Activated T-cell treated with anti-CD3 and anti-CD28 coated beads, Interleukin-2, amount 50 U/mL, for 4 hours (primary cell): ENCODE data around the gene ATP2B3. TPM values are rescaled to one million over a fixed set of nuclear protein-coding genes. Genes with fewer than 3 reads are reported as not detected.

Source experiments
- ATAC-seq, 2 donors: fragments of 200-7000 bp; cut with Tn5 transposase; one replicate each; pipeline ENCODE4 v1.10.0; 2021
- DNase-seq: peaks from one replicate; pipeline ENCODE4 v3.0.0-alpha.2; 2020
- H3K27me3 Mint-ChIP-seq: one replicate; pipeline ENCODE4 v1.8.0; 2021; ENCODE audit warnings: low read depth, mixed read lengths
- H3K36me3 Mint-ChIP-seq: one replicate; pipeline ENCODE4 v1.8.0; 2022; ENCODE audit warnings: mixed read lengths; ENCODE audit not compliant: insufficient read depth
- H3K4me1 Mint-ChIP-seq: one replicate; pipeline ENCODE4 v1.8.0; 2021; ENCODE audit warnings: low read depth, mixed read lengths
- H3K4me3 Mint-ChIP-seq: one replicate; pipeline ENCODE4 v1.8.0; 2021; ENCODE audit warnings: mild to moderate bottlenecking, moderate library complexity, mixed read lengths
- H3K9me3 Mint-ChIP-seq: one replicate; pipeline ENCODE4 v1.8.0; 2021; ENCODE audit warnings: mixed read lengths
- total RNA-seq, 3 donors: library from RNA; stranded (reverse); gene quantifications; one replicate each; pipeline ENCODE4 v1.2.1, GENCODE V29; 2021

Gene ATP2B3
- total RNA-seq, 3 donors from 2014 or later, result 0.05 TPM; not detected in 2

DNA sequence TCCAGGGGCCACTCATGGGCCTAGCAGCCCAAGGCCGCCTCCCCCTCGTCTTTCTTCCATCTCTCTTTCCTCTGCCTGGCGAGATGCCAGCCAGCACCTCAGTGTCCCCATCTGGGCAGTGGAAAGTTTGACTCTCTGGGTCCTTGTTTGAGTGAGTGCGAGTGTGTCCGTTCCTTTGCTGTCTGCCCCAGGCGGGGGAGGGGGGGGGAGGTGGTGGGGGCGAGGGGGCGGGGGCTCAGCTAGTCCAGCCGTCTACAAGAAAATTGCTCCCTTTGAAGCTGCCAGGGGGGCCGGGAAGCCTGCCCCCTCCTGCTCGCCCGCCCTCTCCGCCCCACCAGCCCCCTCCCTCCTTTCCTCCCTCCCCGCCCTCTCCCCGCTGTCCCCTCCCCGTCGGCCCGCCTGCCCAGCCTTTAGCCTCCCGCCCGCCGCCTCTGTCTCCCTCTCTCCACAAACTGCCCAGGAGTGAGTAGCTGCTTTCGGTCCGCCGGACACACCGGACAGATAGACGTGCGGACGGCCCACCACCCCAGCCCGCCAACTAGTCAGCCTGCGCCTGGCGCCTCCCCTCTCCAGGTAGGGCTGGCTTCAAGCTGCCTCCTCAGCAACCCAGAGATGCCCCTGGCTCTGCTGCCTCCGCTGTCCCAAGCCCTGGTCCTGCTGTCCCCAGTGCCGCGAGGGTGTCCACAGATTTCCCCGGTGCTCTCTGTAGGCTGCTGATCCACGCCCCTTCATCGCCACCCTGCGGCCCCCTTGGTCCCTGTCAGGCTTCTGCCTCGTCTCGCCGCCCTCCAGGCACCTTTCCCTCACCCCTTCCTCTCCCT lies 22.7 kb upstream of the ATP2B3 start, which contains the start of gene BGN:
Gene BGN, plus strand, starts transcription at position 440 of the 821 bp plus-strand sequence. CDS start 9,652 bp downstream, outside the sequence.
- Mint-ChIP-seq H3K4me3 (no peak within 1 kb of the TSS), H3K36me3 (no peaks in the 10 kb centered on the region), H3K4me1 (peaks cover 2% of the 10 kb centered on the region), H3K27me3 (peaks cover 3% of the 10 kb centered on the region), H3K9me3 (no peaks in the 10 kb centered on the region)
- DNase-seq (no peak), ATAC-seq (peak; percentile 30 to 42)

DNA sequence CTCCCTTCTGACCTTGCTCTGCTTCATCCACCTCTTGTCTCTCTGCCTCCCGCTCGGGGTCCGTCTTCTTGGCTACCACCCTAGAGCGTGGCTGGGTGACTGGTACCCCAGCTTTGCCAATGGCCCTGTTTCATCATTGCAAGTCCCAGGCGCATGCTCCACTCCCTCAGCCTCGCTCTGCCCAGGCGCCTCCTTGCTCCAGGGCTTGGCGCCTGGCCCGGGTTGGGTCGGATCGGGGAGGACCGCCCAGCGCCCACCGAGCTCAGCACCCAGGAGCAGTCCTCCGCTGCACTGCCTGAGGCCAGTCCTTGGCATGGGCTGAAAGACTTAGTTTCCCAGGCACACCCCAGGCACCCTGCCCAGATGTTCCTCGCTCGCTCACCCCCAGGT lies 22.1 kb upstream of the ATP2B3 start:
- H3K27me3 Mint-ChIP-seq, result peaks cover 3% of the 10 kb centered on the region
- H3K4me1 Mint-ChIP-seq, result peaks cover 2% of the 10 kb centered on the region
- ATAC-seq (no peak), DNase-seq (no peak)
- H3K4me3 Mint-ChIP-seq, result no peak overlapping the region
- H3K36me3 Mint-ChIP-seq, result no peaks in the 10 kb centered on the region
- H3K9me3 Mint-ChIP-seq, result no peaks in the 10 kb centered on the region

DNA sequence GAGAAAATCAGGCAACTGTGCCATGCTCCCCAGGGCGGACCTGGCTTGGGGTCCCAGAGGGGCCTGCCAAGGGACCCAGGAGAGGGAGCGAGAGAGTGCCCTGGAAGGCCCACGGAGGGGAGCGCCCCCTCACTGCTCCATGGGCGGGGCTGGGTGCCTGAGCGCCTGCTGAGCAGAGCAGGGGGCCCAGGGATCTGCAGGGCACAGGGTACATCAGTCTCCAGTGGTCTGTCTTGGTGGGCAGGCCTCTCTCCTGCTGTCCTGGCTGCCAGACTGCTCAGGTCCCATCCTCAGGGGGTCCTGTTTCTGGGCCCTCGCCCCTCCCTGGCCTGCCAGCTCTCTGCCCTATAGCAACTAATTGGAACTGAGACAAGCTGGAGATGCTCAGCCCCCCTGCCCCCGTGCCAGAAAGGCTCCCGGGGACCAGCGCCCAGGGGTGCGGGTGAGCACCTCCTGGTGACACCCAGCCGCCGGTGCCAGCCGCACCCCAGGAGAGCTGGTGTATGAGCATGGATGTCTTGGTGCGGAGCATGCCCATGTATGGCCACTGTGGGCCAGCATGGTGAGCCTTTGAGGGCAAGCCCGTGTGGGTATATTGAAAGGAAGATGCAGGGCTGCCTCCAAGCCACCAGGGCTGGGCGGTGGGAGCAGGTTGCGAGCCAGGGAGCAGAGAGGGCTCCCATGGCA lies 21.4 kb upstream of the ATP2B3 start:
- no peak for ATAC-seq
- H3K27me3 Mint-ChIP-seq, result peaks cover 3% of the 10 kb centered on the region

DNA sequence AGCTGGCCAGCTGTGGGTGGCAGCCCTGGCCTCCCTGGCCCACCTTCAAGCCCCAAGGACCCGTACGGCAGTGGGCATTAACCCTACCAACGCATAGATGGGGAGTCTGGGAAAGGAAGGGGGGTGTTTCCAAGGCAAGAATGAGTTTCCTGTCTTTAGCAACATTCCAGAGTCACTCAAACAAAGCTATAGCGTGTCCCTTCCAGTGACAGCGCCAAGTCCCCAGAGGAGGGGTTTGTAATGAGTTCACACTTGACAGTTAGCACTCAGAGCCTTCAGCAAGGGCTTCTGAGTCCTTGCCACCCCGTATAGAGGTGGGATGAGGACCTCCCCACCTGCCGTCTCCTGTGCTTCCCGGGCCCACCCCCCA lies 20.9 kb upstream of the ATP2B3 start:
- peaks cover 3% of the 10 kb centered on the region for H3K27me3 Mint-ChIP-seq
- H3K4me1 Mint-ChIP-seq, result peaks cover 2% of the 10 kb centered on the region
- no peak for ATAC-seq
- H3K9me3 Mint-ChIP-seq, result no peaks in the 10 kb centered on the region
- no peaks in the 10 kb centered on the region for H3K36me3 Mint-ChIP-seq
- no peak overlapping the region for H3K4me3 Mint-ChIP-seq
- no peak for DNase-seq

More for the DNA sequence above, 21.4 kb upstream of the ATP2B3 start:
- no peaks in the 10 kb centered on the region for H3K36me3 Mint-ChIP-seq
- H3K4me3 Mint-ChIP-seq, result no peak overlapping the region
- peaks cover 2% of the 10 kb centered on the region for H3K4me1 Mint-ChIP-seq
- H3K9me3 Mint-ChIP-seq, result no peaks in the 10 kb centered on the region
- no peak for DNase-seq

DNA sequence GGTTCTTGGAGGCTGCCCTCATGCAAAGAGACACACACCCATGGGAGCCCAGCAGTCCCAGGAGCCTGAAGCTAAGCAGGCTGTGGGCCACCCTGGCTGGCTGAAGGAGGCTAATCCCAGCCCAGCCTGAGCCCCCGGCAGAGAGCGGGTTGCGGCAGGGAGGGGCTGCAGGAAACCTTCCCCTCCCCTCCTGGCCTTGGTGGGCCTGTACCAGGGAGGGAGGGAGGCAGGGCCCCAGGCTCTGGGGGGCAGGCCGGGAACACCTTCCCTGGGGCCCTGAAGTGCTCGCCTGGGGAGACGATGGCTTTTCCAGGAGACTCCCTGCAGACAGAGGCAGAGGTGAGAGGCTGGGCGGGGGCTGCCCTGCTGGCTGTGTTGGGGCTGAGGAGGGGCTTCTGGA lies 19.0 kb upstream of the ATP2B3 start:
- no peak for ATAC-seq
- H3K4me1 Mint-ChIP-seq, result peaks cover 2% of the 10 kb centered on the region

DNA sequence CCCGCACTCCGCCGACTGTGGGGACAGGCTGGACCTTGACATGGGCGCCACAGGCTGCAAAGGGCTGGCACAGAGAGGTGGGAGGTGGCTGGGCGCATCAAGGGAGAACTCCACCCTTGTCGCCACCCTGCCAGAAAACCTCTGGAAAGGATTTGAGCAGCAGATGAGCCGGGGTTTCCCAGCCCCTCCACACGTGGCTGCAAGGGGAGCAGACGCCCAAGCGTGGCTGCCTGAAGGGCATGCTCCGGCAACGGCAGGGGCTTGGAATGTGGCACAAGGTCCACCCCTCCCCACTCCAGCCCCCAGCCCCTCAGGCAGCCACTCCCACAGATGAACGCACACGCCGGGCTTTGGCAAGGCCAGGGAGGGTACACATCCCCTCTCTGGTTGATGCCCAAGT lies 18.1 kb upstream of the ATP2B3 start:
- ATAC-seq (no peak), DNase-seq (no peak)
- Mint-ChIP-seq H3K9me3 (no peaks in the 10 kb centered on the region), H3K4me3 (no peak overlapping the region), H3K4me1 (peaks cover 2% of the 10 kb centered on the region), H3K27me3 (peaks cover 2% of the 10 kb centered on the region), H3K36me3 (no peaks in the 10 kb centered on the region)

More for the DNA sequence above, 19.0 kb upstream of the ATP2B3 start:
- H3K36me3 Mint-ChIP-seq, result no peaks in the 10 kb centered on the region
- H3K27me3 Mint-ChIP-seq, result peaks cover 3% of the 10 kb centered on the region
- H3K4me3 Mint-ChIP-seq, result no peak overlapping the region
- H3K9me3 Mint-ChIP-seq, result no peaks in the 10 kb centered on the region
- DNase-seq, result no peak

DNA sequence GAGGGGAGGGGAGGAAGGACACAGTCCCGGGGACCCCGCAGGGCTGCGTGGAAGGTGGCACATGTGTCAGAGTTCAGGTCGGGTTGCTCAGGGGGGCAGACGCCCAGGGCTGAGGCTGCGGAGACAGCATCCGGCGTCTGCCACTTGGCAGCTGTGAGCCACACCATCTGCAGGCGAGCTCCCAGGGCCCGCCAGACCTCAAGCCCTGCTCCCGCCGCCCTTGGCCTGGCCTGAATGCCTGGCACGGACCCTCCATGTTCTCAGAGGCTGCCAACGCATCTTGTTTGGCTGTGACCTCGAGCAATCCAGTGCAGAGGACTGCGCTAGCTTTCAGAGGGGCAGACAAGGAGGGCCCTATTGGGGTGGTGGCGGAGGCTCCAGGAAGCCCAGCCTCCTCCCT lies 17.6 kb upstream of the ATP2B3 start:
- ATAC-seq (no peak), DNase-seq (no peak)
- H3K4me1 Mint-ChIP-seq, result peaks cover 2% of the 10 kb centered on the region
- no peaks in the 10 kb centered on the region for H3K36me3 Mint-ChIP-seq
- H3K4me3 Mint-ChIP-seq, result no peak overlapping the region
- peaks cover 2% of the 10 kb centered on the region for H3K27me3 Mint-ChIP-seq
- no peaks in the 10 kb centered on the region for H3K9me3 Mint-ChIP-seq

DNA sequence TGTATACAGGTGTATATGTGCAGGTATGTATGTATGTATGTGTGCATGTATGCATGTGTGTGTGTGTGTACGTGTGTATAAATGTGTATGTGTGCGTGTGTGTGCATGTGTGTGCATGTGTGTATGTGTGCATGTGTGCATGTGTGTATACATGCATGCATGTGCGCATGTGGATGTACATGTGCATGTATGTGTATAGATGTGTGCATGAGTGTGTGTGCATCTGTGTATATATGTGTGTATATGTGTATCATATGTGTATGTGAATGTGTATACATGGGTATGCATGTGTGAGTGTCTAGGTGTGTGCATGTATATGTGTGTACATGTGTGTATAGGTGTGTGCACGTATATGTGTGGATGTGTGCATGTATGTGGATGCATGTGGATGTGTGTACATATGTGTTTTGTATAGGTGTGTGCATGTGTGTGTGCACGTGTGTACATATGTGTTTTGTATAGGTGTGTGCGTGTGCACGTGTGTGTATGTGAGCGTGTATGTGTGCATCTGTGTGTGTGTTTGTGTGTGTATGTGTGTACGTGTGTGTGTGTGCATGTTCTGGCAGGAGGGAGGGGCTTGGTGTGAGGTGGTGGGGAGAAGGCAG lies 16.7 kb upstream of the ATP2B3 start:
- Mint-ChIP-seq H3K36me3 (no peaks in the 10 kb centered on the region), H3K9me3 (no peaks in the 10 kb centered on the region), H3K27me3 (no peaks in the 10 kb centered on the region), H3K4me1 (no peaks in the 10 kb centered on the region), H3K4me3 (no peak overlapping the region)
- DNase-seq, result no peak
- no peak for ATAC-seq

DNA sequence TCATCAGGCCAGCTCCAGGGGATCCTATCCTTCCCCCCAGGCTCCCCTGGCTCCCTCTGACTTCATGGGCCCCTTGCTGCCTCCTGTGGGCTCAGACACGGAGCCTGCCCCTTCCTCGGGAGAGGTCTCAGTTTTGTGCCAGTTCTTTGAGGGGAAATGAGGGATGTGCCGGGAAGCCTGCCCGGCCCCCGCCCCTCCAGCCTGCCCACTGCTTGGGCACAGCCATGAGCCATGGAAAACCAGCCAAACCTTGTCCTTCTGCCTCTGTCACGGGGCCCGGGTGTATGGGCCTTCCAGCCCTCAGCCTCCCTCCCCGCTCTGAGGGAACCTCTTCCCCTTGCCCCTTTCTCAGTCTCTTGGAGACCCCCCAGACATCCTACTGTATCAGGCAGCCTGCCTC lies 15.9 kb upstream of the ATP2B3 start:
- H3K4me3 Mint-ChIP-seq, result no peak overlapping the region
- no peaks in the 10 kb centered on the region for H3K36me3 Mint-ChIP-seq
- no peaks in the 10 kb centered on the region for H3K9me3 Mint-ChIP-seq
- no peaks in the 10 kb centered on the region for H3K4me1 Mint-ChIP-seq
- ATAC-seq, result no peak
- no peak for DNase-seq
- H3K27me3 Mint-ChIP-seq, result no peaks in the 10 kb centered on the region

DNA sequence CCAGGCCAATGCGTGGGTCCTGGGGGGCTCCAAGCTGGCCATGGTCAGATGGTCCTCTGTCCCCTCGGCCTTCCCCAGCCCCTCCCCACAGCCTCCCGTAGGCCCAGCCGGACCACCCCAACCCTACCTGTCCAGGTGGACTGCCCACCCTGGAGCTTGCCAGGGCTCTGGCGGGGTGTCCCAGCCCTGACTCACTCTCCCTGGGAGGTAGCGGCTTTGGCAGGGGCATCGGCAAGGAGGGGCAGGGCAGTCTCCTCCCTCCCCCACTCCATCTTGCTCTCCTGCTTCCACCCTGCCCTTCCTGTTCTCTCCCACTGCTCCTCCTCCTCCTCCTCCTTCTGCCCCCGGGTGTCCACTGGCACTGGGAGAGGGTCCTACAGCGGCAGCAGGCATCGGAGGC lies 15.3 kb upstream of the ATP2B3 start:
- Mint-ChIP-seq H3K4me3 (no peak overlapping the region), H3K4me1 (no peaks in the 10 kb centered on the region), H3K27me3 (no peaks in the 10 kb centered on the region), H3K9me3 (no peaks in the 10 kb centered on the region), H3K36me3 (no peaks in the 10 kb centered on the region)
- DNase-seq (no peak), ATAC-seq (no peak)

DNA sequence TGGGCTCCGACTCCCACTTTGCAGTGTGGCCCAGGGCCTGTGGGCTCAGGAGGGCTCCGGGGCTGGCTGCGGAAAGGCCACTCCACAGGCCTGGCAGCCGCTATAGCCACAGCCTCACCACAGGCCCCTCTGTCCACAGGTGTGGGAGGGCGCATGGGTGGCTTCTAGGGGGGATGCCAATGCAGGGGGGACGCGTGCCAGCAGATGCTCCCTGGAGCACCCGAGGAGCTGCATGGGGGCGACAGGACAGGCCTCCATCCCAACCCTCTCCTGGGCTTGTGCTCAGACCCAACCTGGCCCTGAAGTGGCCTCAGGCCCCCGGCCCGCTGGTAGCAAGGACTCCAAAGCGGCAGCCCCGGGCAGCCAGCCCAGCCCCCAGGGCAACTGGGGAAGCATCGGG lies 14.6 kb upstream of the ATP2B3 start:
- Mint-ChIP-seq H3K27me3 (no peaks in the 10 kb centered on the region), H3K4me3 (no peak overlapping the region), H3K4me1 (no peaks in the 10 kb centered on the region), H3K9me3 (no peaks in the 10 kb centered on the region), H3K36me3 (no peaks in the 10 kb centered on the region)
- ATAC-seq (no peak), DNase-seq (no peak)

DNA sequence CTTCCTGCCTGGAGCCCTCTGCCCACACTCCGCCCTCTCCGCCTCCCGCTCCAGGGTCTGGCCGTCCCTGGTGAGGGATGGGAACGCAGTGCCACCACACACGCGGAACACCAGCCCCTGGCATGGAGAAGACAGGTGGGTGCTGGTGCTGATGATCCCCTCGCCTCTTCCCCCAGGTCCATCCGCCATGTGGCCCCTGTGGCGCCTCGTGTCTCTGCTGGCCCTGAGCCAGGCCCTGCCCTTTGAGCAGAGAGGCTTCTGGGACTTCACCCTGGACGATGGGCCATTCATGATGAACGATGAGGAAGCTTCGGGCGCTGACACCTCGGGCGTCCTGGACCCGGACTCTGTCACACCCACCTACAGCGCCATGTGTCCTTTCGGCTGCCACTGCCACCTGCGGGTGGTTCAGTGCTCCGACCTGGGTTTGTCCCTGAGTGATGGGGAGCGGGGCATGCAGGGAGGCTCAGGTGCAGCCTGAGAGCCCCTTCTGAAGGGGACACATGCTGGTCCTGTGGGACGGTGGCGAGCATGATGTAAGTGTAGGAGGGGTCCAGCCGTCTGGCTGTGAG lies 12.9 kb upstream of the ATP2B3 start:
- no peak for DNase-seq

DNA sequence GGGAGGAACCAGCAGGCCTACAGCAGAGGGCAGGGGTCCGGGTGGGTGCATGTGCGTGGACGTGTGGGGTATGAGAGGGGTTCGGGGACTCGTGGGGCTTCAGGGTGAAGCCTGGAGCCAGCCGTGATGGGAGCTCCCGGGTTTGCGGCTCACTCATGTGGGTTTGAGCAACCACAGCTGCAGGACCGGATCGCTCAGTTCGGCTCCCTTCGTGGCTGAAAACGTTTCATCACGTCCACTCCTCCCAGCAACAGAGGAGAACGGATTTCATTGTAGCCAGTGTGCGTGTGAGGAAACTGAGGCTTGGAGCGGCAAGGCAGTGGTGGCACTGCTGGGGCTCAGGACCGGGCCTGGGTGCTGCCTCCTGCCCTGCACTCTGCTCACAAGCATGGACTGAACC lies 12.1 kb upstream of the ATP2B3 start:
- Mint-ChIP-seq H3K36me3 (no peaks in the 10 kb centered on the region), H3K4me3 (no peak overlapping the region), H3K4me1 (no peaks in the 10 kb centered on the region), H3K9me3 (no peaks in the 10 kb centered on the region), H3K27me3 (no peaks in the 10 kb centered on the region)
- ATAC-seq (no peak), DNase-seq (no peak)

More for the DNA sequence above, 12.9 kb upstream of the ATP2B3 start:
- Mint-ChIP-seq H3K36me3 (no peaks in the 10 kb centered on the region), H3K4me3 (no peak overlapping the region), H3K27me3 (no peaks in the 10 kb centered on the region), H3K9me3 (no peaks in the 10 kb centered on the region), H3K4me1 (no peaks in the 10 kb centered on the region)
- ATAC-seq, result no peak

DNA sequence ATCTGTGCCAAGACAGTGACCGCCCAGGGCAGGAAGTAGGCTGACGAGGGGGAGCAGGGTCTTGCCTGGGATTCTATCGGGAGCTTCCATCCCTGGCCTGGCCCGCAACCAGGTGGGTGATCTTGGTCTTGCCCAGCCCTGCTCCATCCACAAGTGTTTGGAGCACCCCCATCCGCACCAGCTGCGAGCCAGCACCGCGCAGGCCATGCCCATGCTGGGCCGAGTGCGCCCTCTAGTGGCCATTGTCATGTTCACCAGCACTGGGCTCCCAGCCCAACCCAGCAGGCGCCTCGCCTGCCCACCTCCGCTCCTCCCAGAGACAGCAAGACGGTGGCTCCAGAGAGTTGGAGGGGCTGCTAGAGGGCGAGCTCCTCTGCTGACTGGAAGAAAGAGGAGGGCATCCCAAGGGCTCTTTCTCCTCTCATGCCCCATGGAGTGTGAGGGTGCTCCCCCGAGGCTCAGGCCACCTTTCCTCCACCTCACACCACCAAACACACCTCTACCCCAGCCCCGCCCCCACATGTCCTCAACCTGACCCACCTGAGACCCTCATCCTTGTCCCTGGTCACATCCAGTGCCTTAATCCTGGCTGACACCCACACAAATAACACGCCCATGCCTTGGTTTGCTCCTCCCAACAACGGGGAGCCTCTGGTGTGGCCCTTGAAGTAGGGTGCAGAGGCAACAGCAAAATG lies 9.8 kb upstream of the ATP2B3 start:
- DNase-seq, result peak; percentile 86
- Mint-ChIP-seq H3K4me1 (no peaks in the 10 kb centered on the region), H3K9me3 (no peaks in the 10 kb centered on the region), H3K27me3 (no peaks in the 10 kb centered on the region), H3K36me3 (no peaks in the 10 kb centered on the region), H3K4me3 (no peak overlapping the region)
- peak; percentile 99 to 100 for ATAC-seq
